ENCODE results near the gene TIPRL. TPM values are rescaled to one million over a fixed set of nuclear protein-coding genes. Genes with fewer than 3 reads are reported as not detected.

TIPRL gene
- total and polyA plus RNA-seq, 9 of the 15 experiments (the other 6 are each of a cell fraction or from before 2014, with no cell fraction given), result 41.4 to 90.2 (median 69.9) TPM

- TF ChIP-seq E2F6 (IDR thresholded peaks at IDR 0.05; ENCODE audit: borderline replicate concordance in 1 of 2, extremely low read depth in 1 of 2, insufficient read depth in 1 of 2, insufficient read length in 1 of 2, low read depth in 1 of 2, low read length in 1 of 2, poor library complexity in 1 of 2, severe bottlenecking in 1 of 2) (peak; percentile 66 to 69), EP400 (IDR thresholded peaks at IDR 0.05) (peak; percentile 87), MYC (IDR thresholded peaks at IDR 0.05; ENCODE audit: low read depth, low read length) (peak; percentile 94), MYC (CRISPR knock-in tag; IDR thresholded peaks at IDR 0.05; ENCODE audit: borderline replicate concordance, low read depth) (no peak), MCM7 (IDR thresholded peaks at IDR 0.05) (no peak), ARNT (IDR thresholded peaks at IDR 0.05) (peak in 1 of 2 experiments; percentile 67; a peak in 1 of 4 replicates), MED1 (CRISPR knock-in tag; IDR thresholded peaks at IDR 0.05; ENCODE audit: borderline replicate concordance) (no peak), ZNF699 (CRISPR knock-in tag; IDR thresholded peaks at IDR 0.05; ENCODE audit: insufficient replicate concordance) (no peak), SREBF2 (CRISPR knock-in tag; IDR thresholded peaks at IDR 0.05) (no peak), SNRNP70 (optimal IDR thresholded peaks at IDR 0.05; ENCODE audit: low read depth, low read length) (no peak), CREB1 (IDR thresholded peaks at IDR 0.05) (no peak), CREB1 (CRISPR knock-in tag; IDR thresholded peaks at IDR 0.05) (0 out of 2 replicates have a peak, but pooled peaks have one; percentile 36), RBM25 (IDR thresholded peaks at IDR 0.05; ENCODE audit: low read depth, low read length, severe bottlenecking) (peak; percentile 11), CBX3 (IDR thresholded peaks at IDR 0.05; ENCODE audit: borderline replicate concordance in 1 of 2, low read length in 2 of 2) (peak in 1 of 2 experiments; percentile 63; a peak in 1 of 3 replicates), MTA1 (IDR thresholded peaks at IDR 0.05; ENCODE audit: borderline replicate concordance) (peak; percentile 25; the same call in 1 of the 2 replicates)
- TF ChIP-seq, protein P1, sequence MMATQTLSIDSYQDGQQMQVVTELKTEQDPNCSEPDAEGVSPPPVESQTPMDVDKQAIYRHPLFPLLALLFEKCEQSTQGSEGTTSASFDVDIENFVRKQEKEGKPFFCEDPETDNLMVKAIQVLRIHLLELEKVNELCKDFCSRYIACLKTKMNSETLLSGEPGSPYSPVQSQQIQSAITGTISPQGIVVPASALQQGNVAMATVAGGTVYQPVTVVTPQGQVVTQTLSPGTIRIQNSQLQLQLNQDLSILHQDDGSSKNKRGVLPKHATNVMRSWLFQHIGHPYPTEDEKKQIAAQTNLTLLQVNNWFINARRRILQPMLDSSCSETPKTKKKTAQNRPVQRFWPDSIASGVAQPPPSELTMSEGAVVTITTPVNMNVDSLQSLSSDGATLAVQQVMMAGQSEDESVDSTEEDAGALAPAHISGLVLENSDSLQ (IDR thresholded peaks at IDR 0.05), result peak; percentile 68; the same call in 1 of the 2 replicates
- TF ChIP-seq, protein P2, sequence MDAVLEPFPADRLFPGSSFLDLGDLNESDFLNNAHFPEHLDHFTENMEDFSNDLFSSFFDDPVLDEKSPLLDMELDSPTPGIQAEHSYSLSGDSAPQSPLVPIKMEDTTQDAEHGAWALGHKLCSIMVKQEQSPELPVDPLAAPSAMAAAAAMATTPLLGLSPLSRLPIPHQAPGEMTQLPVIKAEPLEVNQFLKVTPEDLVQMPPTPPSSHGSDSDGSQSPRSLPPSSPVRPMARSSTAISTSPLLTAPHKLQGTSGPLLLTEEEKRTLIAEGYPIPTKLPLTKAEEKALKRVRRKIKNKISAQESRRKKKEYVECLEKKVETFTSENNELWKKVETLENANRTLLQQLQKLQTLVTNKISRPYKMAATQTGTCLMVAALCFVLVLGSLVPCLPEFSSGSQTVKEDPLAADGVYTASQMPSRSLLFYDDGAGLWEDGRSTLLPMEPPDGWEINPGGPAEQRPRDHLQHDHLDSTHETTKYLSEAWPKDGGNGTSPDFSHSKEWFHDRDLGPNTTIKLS (IDR thresholded peaks at IDR 0.05; ENCODE audit: borderline replicate concordance, low read depth), result peak; percentile 83; the same call in 1 of the 2 replicates
- TF ChIP-seq, protein P3, sequence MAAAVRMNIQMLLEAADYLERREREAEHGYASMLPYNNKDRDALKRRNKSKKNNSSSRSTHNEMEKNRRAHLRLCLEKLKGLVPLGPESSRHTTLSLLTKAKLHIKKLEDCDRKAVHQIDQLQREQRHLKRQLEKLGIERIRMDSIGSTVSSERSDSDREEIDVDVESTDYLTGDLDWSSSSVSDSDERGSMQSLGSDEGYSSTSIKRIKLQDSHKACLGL (CRISPR knock-in tag; IDR thresholded peaks at IDR 0.05; ENCODE audit: borderline replicate concordance, poor library complexity, severe bottlenecking), result peak; percentile 54
Measured at GRCh38 chr1:168220470-168220871, 41.7 kb downstream of the TIPRL start (continued).
